Measurements from ENCODE around the gene TRIOBP.

TRIOBP gene

DNA sequence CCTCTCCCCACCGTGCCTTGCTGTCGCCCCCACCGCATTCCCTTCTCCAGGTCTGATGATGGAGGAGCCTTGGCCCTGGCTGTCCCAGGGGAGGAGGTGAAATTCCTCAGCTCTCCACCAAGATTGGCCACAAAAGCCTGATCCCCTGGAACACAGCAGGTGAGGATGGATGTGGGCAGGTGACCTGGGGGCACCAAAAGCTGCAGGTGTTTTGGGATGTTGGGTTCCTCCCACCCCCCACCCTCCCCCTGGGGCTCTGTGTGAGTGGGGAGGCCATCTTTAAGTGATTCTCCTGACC lies 639 bp downstream of the TRIOBP start:
- H3K4me3 ChIP-seq (replicated peaks; ENCODE audit: low read depth, low read length): no peak overlapping the region; the same call in 1 of the 2 replicates
- DNase-seq (ENCODE audit: extremely low read depth, low read depth): no peak
- TF ChIP-seq, protein P1, sequence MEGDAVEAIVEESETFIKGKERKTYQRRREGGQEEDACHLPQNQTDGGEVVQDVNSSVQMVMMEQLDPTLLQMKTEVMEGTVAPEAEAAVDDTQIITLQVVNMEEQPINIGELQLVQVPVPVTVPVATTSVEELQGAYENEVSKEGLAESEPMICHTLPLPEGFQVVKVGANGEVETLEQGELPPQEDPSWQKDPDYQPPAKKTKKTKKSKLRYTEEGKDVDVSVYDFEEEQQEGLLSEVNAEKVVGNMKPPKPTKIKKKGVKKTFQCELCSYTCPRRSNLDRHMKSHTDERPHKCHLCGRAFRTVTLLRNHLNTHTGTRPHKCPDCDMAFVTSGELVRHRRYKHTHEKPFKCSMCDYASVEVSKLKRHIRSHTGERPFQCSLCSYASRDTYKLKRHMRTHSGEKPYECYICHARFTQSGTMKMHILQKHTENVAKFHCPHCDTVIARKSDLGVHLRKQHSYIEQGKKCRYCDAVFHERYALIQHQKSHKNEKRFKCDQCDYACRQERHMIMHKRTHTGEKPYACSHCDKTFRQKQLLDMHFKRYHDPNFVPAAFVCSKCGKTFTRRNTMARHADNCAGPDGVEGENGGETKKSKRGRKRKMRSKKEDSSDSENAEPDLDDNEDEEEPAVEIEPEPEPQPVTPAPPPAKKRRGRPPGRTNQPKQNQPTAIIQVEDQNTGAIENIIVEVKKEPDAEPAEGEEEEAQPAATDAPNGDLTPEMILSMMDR (IDR thresholded peaks at IDR 0.05; ENCODE audit: low read depth, low read length, missing control alignments): no peak

DNA sequence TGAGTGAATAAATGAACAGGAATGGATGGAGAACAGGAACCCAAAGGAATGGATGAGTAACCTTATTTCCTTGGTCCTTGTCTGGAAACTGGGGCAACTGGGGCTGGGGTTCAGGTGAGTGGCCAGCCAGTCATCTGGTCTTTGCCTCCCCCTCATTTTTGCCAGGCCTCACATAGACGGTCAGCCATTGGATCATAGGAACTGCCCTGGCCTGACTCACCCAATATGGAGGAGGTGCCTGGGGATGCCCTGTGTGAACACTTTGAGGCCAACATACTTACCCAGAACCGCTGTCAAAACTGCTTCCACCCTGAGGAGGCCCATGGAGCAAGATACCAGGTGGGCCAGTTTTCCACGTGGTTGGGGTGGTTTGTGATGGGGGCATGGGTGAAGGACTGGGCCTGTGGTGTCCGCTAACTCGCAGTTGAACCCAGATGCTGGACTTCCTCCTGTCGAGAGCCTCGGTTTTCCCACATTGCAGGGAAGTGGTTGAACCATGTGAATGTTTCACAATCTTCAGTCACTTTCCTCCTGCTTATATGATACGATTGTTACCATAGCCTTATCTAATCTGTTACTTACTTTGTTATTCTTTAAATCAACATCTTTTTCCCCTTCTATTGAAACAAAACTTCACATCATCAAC lies 4.4 kb downstream of the TRIOBP start:
- no peak for DNase-seq (ENCODE audit: extremely low read depth, low read depth)
- TF ChIP-seq, protein P1 (IDR thresholded peaks at IDR 0.05; ENCODE audit: low read depth, low read length, missing control alignments): no peak
- H3K4me3 ChIP-seq (replicated peaks; ENCODE audit: low read depth, low read length): no peak overlapping the region

DNA sequence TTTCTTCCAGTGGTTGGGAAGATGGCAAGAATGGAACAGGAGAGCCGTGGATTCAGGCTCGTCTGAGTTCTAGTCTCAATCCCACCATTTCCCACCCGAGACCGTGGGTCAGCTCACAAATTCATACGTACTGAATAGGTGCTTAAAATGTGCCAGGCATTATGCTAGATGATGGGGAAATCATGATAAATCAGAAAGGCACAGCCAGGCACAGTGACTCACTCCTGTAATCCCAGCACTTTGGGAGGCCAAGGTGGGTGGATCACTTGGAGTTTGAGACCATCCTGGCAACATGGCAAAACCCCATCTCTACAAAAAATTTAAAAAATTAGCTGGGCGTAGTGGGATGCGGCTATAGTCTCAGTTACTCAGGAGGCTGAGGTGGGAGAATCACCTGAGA lies 7.1 kb downstream of the TRIOBP start:
- no peak overlapping the region for H3K4me3 ChIP-seq (replicated peaks; ENCODE audit: low read depth, low read length)
- DNase-seq (ENCODE audit: extremely low read depth, low read depth): no peak
- TF ChIP-seq, protein P1 (IDR thresholded peaks at IDR 0.05; ENCODE audit: low read depth, low read length, missing control alignments): no peak

DNA sequence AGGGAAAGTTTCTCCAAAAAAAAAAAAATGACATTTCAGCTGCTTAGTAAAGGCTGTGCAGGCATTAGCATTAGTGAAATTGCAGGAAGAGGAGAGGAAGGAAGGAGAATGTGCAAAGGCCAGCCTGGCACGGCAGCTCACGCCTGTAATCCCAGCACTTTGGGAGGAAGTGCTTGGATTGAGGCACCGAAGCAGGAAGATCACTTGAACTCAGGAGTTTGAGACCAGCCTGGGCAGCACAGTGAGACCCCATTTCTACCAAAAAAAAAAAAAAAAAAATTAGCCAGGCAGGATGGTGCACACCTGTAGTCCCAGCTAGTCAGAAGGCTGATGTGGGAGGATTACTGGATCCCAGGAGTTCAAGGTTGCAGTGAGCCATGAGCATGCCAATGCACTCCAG lies 7.8 kb downstream of the TRIOBP start:
- DNase-seq (ENCODE audit: extremely low read depth, low read depth): no peak
- H3K4me3 ChIP-seq (replicated peaks; ENCODE audit: low read depth, low read length): no peak overlapping the region
- TF ChIP-seq, protein P1 (IDR thresholded peaks at IDR 0.05; ENCODE audit: low read depth, low read length, missing control alignments): no peak

DNA sequence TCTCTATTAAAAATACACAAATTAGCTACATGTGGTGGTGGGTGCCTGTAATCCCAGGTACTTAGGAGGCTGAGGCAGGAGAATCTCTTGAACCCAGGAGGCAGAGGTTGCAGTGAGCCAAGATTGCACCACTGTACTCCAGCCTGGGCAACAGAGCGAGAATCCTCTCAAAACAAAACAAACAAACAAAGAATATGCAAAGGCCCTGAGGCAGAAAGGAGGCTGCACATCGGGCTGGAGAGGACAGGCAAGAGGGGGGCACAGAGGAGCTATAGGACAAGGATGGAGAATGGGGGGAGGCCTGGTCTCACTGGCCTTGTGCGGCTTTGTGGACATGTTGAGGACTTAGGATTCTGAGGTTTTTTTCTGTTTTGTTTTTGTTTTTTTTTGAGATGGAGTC lies 8.4 kb downstream of the TRIOBP start:
- no peak for DNase-seq (ENCODE audit: extremely low read depth, low read depth)
- no peak overlapping the region for H3K4me3 ChIP-seq (replicated peaks; ENCODE audit: low read depth, low read length)
- TF ChIP-seq, protein P1 (IDR thresholded peaks at IDR 0.05; ENCODE audit: low read depth, low read length, missing control alignments): no peak

DNA sequence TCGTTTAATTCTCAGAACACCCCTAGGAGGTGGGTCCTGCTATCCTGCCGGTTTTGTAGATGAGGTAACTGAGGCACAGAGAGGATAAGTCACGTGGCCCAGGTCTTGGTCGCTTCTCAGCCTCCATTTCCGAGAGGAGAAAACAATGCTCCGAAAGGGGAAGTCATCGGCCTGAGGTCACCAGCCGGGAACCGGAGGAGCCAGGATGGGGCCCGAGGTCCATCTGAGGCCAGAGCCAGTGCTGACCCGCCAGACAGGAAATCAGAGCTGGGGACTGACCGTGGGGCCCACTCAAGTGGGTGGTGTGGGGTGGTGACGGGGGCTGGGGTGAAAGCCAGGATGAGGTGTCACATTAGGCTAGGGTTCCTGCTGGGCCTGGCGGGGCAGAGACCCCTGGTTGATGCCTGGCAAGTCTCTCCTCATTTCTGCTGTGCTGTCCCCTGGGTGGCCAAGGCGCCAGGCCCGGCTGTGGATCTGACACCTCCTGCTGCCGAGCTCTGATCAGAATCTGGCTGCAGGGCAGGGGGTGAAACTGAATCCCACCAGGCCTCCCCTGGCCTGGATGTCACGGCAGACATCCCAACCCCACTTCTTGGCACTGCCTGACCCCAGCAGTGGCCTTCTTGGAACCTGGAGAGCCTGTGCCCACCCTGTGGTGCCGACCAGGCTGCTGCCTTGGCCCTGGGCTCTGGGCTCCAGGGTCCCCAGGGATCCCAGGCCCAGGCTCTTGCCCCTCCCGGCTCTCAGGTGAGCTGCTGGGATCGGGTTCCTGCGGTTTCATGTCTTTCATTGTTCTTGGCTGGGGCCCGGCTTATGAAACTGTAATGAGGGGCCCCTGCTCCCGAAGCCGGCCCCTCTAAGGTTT lies 12.0 kb downstream of the TRIOBP start:
- DNase-seq (ENCODE audit: extremely low read depth, low read depth): no peak

More for the DNA sequence above, 12.0 kb downstream of the TRIOBP start:
- H3K4me3 ChIP-seq (replicated peaks; ENCODE audit: low read depth, low read length): no peak overlapping the region
- TF ChIP-seq, protein P1 (IDR thresholded peaks at IDR 0.05; ENCODE audit: low read depth, low read length, missing control alignments): no peak

Measured in HFF-Myc (cell line).